Middle frontal gyrus (tissue), 1 donor: ENCODE measurements around the gene PSMG2.
"Not testable (repeated sequence)": the region's sequence is repeated elsewhere in the genome, so short reads cannot be mapped to it uniquely, and the experiment has no call there.

Experiments used
- DNase-seq: peaks from one replicate; pipeline ENCODE4 v3.0.0-alpha.2; 2015; ENCODE audit warnings: low spot score; ENCODE audit errors: extremely low spot score

Gene PSMG2

DNA sequence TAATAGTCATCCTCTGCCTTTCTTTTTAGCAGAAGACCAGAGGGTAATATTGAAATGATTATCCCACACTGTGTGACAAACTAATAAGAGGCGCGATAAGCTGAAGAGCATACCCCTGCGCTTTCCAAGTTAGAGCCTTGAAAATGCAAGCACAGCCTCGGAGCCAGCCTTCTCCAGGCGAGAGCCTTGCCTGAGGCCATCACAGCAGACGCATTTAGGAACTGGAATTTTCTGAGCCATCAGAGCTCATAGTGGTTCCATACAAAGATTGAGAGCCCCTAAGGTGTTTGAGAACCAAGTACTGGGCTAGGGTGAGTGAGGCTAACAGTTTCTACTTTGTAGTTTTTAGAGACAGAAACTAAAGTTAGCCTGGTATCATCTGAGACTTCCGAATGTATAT is 19.9 kb downstream of the PSMG2 start:
- DNase-seq = no peak

DNA sequence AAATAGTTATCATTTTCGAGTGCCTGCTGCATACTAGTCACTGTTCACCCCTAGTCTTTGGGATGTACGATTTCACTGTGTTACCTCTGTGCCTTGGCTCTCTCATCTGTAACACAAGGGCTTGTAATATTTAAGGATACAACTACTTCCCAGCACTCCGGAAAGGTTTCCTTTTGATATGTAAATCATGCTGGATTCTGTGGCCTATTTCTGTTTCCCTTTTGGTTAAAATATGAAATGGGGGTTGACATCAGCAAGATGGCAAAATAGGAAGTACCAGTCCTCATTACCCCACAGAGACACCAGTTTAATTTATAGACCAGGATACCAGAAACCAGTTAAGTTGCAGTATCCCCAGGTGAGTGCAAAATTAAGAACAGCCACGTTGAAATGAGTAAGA is 23.5 kb downstream of the PSMG2 start:
- DNase-seq = no peak

DNA sequence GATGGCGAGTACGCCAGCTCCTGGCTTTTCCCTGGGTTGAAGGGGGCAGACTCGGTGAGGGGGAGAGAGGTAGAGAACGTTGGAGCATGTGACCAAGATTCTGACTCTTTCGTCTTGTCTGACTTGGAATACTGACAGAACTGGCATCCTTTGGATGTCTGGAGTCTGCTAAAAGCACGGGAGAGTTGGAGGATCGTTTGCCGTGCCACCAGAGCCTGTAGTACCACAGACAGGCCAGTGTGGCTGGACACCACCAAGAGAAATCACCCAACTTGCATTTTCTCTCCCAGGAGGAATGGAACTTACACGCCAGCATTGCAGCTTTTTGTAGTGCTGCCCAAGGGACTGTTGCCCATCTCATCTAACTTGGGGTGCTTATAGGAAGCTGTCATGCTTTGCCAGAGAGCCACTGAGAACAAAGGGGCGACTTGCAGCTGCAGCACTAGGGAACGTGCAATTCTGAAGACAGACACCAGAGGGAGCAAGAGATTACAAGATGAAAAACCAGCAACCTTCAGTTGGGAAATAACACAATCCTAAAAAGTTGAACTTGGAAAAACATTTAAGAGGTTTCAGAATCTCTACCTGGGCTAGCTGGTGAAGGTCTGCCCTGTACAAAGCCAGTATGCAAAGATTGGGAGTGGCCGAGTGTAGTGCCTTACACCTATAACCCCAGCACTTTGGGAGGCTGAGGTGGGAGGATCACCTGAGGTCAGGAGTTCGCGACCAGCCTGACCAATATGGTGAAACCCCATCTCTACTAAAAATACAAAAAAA is 24.1 kb downstream of the PSMG2 start:
- peak; percentile 74 for DNase-seq

DNA sequence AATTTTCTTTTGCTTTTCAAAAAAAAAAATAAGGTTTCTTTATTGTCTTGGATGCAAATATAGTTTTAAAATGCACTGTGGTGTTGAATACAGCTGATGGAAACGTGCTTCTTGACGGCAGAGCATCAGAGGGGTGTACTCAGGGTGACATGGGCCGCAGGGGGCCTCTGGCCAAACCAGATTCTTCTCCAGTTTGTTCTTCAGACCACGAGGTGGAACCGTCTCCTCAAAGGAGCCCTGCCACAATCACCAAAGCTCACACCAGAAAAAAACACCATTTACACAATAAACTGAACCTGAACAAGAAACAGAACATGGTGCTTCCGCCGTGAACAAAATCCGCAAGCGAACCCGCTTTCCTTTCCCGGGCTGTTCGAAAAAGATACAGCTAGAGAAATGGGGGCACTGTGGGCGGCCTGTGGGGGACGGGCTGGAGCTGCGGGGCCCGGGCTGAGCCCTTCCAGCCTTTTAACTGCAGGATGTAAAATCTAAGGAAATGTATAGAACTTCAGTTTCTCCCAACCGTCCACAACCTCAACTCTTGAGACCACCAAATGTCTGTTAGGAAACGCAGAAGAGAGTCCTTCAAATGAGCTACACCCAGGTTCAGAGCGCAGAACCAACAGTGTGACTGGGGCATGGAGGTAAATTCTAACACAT is 34.5 kb downstream of the PSMG2 start:
- no peak for DNase-seq

GRCh38 chr18:12741351-12741750 is 38.5 kb downstream of the PSMG2 start:
- no peak for DNase-seq

DNA sequence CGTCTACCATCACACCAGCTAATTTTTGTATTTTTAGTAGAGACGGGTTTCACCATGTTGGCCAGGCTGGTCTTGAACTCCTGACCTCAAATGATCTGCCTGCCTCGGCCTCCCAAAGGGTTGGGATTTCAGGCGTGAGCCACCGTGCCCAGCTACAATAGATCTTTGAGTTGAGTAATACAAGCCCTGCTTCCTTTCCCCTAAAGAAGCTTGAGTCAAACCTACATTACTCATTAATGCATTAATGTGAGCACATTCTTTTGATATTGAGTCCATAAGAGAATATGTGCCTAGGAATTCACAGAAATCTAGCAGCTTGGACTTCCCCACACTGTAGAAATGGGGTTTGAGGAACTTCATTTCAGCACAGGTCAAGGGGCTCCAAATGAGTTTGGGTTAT is 39.6 kb downstream of the PSMG2 start:
- DNase-seq = no peak

DNA sequence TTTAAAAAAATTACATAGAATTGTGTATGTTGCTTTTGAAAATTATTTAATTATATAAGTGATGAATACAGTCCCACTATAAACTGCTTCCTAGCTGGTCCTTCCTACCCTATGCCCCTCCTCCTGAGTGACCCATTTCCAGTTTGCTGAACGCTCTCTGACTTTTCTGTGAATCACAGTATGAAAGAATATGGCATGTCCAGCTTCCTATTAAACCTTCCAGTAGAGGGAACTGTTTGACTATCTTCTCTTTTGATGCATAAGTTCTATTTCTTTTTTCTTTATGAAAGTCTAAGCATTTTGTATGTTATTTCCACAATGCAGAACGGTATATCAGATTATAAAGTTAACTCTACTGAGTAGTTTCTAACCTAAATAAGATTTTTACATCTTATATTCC is 41.3 kb downstream of the PSMG2 start:
- DNase-seq = no peak

DNA sequence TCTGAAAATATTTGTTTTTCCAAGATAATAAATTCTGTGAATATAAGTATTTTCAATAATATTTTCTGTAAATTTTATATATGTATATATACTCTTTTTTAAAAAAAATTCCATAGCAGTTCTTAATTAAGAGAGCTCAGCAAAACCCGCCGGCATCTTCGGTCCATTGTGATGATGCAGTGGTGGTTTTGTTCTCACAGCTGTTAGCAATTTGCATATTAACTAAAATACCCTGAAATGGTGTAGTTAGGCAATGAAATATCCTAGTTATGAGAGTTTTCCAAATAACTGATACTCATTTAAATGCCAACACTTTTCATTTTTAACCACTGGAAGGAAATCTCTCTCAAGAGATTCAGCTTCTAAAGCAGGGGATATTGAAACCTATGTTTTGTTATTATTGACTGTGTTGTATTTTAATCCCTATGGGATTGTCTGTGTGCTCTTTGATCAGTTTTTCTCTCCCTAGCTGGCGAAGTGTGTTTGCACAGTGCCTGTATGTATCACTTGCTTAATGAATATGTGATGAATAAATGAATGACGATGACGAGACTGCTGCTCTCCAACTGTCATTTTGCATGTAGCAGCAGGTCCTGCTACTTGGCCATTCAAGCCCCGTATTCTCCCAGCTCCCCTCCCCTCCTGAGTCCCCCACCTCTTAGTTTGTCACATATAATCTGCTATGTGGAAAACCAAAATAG is 42.4 kb downstream of the PSMG2 start:
- no peak for DNase-seq

DNA sequence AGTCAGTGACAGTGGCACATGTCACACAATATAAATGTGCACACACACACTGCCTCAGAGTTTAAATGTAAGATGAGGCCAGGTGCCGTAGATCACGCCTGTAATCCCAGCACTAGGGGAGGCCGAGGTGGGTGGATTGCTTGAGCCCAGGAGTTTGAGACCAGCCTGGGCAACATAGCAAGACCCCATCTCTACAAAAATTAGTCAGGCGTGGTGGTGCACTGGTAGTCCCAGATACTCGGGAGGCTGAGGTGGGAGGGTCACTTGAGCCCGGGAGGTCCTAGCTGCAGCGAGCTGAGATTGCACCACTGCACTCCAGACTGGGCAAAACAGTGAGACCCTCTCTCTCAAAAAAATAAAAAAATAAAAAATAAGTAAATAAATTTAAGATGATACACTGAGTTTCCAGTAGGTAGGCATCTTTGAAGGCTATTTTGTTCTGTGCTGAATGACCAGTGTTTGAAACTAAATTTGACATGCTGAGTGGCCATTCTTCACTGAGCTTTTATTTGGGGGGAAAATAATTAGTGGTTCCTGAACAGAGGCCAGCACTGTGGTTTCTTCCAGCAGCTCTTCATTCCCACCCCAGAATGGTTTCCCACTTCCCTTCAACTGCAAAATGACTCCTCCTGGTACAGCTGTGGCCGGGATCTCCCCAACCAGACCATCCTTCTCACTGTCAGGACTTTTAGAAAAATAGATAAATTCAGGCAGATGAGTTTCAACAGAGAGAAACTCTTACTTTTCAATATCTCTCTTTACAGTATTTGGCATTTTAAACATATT is 44.9 kb downstream of the PSMG2 start:
- DNase-seq = no peak

- no peak for DNase-seq
Observed at GRCh38 chr18:12748671-12749070, 45.8 kb downstream of the PSMG2 start.

GRCh38 chr18:12749121-12749520 is 46.3 kb downstream of the PSMG2 start:
- no peak for DNase-seq

DNA sequence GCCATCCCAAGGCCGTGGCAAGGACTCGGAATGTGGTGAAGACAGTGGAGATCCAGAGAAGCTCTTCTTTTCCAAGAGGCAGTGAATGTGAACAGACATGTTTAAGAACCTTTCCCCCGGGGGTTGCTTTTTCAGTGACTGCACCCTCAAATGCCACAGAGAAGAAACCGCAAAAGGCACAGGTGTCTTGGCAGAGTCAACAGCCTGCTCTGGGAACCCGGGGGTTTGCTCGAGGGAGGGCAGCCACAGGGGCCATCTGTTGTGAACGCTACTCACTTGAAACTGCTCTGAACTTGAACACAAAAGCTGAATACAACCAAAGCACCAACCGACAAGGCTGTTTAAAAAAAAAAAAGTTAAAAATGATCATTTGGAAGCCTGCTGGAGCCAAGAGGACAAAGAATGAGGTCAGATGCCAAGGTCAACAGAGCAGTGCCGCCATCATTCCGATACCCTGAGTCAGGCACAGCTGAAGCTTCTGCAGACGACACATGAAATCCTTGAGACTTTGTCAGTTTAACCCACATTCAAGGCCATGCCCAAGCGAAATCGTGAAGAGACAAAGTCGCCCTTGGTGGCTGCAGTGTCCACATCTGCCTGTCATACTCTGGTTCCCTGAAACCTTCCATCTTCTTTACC is 47.4 kb downstream of the PSMG2 start:
- no peak for DNase-seq

DNA sequence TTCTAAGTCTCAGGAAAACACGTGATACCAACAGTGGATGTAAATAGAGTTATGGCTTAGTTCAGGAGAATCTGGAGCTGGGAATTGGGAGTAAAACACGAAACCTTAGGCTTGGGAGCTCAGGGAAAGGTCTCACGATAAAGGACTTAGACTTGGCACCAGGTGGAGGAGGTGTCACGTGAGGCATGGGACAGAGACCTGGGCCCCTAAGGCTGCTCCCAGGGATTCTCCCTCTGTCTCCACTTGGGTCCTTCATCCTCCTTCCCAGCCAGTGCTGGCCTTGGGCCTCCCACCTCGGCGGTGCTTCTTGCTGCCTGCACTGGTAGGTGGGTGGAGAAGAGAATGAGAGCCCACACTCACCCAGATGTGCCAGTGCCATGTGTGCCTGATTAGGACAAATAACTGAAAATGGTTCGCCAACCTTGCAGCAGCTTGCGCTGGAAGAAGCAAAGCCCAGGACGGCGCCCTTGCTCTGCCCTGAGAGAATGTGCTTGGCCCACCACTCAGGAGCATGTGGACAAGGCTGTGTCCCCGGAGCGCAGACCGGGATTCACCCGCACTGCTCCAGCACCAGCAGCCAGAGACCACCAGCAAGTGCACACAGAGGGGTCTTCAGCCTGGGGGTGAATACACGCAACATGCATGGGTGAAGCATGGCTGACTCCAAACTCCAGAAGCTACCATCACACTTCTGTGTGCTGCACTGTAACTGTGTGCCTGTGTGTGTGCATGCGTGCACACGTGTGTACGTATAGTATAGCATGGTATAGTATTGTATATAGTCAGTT is 48.1 kb downstream of the PSMG2 start:
- DNase-seq = no peak

DNA sequence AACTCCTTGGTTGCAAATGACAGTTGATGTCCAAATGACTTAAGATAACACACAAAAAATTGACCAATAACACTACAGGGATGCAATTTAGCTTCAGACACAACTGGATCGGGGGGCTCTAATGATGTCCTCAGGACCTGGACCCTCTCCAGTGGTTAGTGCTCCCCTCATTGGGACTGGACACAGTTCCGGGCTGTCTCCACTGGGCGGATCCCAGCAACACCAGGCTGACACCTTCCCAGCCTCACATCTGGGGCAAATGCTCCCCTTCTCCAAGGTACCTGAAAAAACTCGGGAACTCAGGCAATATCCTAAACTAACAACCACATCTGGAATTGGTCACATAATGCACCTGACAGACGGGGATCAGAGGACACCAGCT is 48.7 kb downstream of the PSMG2 start:
- no peak for DNase-seq

- DNase-seq = no peak
Observed at GRCh38 chr18:12751891-12752290, 49.0 kb downstream of the PSMG2 start.

DNA sequence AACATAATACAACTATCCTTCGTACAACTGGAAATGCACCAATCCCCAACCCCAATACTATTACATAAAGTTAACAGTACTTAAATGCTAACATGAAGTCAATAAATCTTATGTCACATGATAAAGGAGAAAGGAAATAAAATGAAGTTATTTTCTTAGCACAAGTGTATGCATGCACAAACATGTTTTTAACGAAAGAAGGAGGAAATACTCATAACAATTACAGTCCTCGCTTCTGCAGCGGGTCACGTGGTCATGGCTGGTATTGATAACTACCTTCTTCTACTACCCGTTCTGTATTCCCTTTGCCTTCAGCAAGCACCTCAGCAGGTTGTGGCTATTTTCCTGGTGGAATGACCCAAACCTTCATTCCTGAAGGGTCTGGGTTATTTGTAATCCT is 51.7 kb downstream of the PSMG2 start:
- DNase-seq = no peak

GRCh38 chr18:12755606-12756005 is 52.8 kb downstream of the PSMG2 start:
- not testable (repeated sequence) for DNase-seq

- not testable (repeated sequence) for DNase-seq
Observed at GRCh38 chr18:12756619-12757239, 53.9 kb downstream of the PSMG2 start.

DNA sequence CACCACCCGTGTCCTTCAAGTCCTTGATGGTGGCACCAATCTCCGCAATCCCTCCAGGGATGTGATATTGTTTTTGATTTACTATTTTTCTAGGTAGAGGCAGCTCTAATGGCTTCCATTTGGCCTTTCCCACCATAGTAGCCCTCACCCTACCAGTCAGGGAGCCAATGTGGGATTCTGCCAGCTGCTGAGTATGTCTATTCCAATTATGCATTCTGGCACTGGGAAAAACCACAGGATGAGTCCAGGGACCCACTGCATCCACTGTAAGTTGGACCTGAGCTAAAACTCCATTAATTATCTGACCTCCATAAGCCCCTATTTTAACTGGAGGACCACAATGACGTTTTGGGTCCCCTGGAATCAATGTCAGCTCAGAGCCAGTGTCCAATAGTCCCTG is 55.7 kb downstream of the PSMG2 start:
- DNase-seq = not testable (repeated sequence)

DNA sequence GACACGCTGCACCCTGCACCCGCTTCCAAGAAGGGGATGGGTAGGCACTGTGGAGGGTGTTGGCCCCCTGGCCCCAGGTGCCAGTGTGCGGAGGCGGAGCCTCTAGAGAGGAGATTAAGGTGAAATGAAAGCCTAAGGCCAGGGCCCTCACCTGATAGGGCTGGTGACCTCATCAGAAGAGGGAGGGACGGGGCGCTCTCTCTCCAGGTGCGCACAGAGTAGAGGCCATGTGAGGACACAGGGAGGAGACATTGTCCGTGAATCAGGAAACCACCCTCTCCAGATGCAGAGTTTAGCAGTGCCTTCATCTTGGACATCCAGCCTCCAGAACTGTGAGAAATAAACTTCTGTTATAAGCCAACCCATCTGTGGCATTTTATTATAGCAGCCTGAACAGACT is 62.3 kb downstream of the PSMG2 start:
- DNase-seq = no peak
